Omental fat pad (tissue), 4 donors: ENCODE data around the gene CRHBP. TPM values are rescaled to one million over a fixed set of nuclear protein-coding genes. Genes with fewer than 3 reads are reported as not detected.

ENCODE experiments used
- ATAC-seq: fragments of 150-250 bp; one replicate; pipeline ENCODE4 v1.9.1; 2016; ENCODE audit warnings: mild to moderate bottlenecking, moderate library complexity; ENCODE audit not compliant: low FRiP score
- DNase-seq: peaks from one replicate; pipeline ENCODE4 v3.0.0-alpha.2; 2019; ENCODE audit warnings: low spot score
- total RNA-seq, 4 donors: library from RNA; depleted of rRNA; stranded (reverse); fragments of >200 nt; gene quantifications; one replicate each; pipeline ENCODE4 v1.1.0, GENCODE V29; 2016
- TF ChIP-seq, protein P1 (sequence below), 3 donors: fragments of 450-650 bp; IDR thresholded peaks; one replicate each; pipeline ENCODE4 v1.5.1; 2016 to 2017; ENCODE audit warnings: antibody characterized with exemption in 3 of 3, mild to moderate bottlenecking in 3 of 3, moderate library complexity in 2 of 3

Gene CRHBP
- total RNA-seq, 4 donors from 2014 or later, result 4.3 to 47.6 (median 10.7) TPM

DNA sequence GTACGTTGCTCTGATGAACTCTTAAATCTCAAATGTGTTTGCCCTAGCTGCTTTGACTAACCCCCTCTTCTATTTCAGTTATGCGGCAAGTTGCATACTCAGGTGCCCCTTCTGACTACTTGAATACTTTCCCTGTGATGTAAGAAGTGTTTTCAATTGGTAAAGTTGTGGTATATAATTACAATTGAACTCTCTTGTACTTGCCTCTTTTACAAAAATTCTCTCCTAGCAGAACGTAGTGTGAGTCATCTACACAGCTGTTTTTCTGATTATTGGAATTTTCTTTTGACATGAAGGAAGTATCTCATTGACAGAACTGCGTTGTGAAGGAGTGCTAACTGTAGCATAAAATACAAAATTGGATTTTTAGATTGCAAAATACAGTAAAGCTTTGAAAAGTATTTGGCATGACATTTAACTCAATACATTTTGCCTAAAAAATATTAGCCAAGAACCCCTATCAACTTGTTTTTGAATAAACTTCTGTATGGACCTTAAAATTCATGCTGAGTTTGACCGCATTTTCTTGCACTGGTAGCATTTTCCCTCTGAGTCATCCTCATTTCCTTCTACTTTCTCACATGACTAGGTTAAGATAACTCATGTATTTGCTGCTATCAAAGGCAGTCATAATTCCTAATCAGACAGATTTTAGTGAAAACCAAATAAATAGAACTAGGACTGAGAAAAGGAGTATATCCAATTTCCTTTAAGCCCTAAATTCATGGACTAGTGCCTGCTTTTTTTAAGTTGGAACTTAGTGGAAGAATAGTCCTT, 6.3 kb downstream of the CRHBP start:
- TF ChIP-seq, protein P1, sequence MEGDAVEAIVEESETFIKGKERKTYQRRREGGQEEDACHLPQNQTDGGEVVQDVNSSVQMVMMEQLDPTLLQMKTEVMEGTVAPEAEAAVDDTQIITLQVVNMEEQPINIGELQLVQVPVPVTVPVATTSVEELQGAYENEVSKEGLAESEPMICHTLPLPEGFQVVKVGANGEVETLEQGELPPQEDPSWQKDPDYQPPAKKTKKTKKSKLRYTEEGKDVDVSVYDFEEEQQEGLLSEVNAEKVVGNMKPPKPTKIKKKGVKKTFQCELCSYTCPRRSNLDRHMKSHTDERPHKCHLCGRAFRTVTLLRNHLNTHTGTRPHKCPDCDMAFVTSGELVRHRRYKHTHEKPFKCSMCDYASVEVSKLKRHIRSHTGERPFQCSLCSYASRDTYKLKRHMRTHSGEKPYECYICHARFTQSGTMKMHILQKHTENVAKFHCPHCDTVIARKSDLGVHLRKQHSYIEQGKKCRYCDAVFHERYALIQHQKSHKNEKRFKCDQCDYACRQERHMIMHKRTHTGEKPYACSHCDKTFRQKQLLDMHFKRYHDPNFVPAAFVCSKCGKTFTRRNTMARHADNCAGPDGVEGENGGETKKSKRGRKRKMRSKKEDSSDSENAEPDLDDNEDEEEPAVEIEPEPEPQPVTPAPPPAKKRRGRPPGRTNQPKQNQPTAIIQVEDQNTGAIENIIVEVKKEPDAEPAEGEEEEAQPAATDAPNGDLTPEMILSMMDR (IDR thresholded peaks at IDR 0.05), result no peak
- DNase-seq (no peak), ATAC-seq (no peak)

DNA sequence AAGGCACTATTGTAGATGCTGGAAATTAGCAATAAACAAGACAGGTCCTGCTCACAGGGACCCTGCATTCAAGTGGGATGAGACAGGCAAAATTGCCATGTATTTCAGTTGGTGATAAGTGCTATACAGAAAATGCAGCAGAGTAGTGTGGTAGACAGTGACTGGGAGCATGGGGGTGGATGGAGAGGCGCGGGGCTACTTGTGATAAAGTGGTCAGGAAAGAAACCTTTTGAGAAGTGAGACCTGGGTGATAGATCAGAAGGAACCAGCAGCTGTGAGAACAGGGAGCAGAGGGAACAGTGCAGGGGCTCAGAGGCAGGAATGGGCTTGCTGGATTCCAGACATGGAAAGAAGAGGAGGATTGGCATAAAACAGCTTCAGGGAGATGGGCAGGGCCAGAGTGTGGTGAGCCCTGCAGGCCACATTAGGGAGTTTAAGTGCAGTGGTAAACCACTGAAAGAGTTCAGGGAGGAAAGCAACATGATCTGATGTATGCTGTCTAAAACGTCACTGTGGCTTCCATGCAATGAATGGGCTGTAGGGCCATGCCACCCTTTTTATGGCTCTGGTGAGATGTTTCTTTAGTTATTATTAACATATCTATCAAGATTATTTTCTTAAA, 7.3 kb downstream of the CRHBP start:
- DNase-seq (no peak), ATAC-seq (no peak)
- TF ChIP-seq, protein P1 (IDR thresholded peaks at IDR 0.05), result no peak

DNA sequence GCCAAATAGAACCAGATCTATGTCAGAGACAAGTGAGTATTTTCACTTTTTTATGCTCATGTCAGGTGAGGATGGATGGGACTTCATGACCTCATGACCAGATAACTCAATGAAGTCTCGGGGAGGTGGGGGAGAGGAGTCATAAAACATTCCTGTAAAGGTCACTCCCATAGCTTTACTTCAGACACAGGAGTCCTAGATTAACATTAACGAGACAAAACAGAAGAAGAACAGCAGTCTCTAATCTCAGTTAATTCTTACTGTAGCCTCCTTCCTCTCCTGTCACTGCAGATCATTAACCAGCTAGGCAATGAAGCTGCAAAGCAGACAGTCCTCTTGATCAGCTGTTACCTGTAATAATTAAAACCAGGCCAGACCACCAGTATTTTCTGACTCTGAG, 11.2 kb downstream of the CRHBP start:
- DNase-seq (no peak), ATAC-seq (no peak)
- TF ChIP-seq, protein P1 (IDR thresholded peaks at IDR 0.05), result no peak

DNA sequence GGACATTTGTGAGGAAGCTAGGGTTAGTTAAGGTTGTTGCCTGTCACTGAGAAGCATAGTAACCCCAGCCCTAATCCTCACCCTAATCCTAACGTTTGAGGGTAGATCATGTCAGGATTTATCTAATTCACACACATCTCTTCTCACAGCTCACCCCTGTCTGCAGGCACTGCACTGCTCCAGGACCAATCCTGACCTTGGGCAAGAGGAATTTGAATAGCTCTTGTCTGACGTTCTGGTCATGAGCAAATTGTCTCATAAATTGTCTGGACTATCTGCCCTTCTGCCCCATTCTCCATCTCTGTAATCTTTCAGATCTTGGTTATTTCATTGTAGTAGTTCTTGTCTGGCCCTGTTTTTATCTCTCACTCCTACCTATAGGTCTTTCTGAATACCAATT, 18.7 kb downstream of the CRHBP start:
- TF ChIP-seq, protein P1 (IDR thresholded peaks at IDR 0.05), result no peak
- DNase-seq (no peak), ATAC-seq (no peak)

DNA sequence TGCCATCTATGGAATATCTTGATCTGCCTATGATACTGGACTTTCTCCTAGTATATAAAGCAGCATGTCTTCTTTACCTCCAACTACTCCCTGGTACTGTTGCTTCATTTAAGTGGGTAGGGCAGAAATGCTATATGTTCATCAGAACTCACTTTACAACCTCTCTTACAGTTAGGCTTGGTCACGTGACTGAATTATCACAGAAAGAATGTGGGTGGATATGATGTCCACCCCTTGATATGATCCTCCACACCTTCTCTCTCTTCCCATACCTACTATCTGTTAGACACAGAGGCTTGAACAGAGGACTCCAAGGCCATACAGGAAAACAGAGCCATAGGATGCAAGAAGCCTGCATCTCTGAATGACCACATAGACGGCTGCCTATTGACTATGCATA, 19.8 kb downstream of the CRHBP start:
- ATAC-seq (no peak), DNase-seq (no peak)
- TF ChIP-seq, protein P1 (IDR thresholded peaks at IDR 0.05), result no peak

DNA sequence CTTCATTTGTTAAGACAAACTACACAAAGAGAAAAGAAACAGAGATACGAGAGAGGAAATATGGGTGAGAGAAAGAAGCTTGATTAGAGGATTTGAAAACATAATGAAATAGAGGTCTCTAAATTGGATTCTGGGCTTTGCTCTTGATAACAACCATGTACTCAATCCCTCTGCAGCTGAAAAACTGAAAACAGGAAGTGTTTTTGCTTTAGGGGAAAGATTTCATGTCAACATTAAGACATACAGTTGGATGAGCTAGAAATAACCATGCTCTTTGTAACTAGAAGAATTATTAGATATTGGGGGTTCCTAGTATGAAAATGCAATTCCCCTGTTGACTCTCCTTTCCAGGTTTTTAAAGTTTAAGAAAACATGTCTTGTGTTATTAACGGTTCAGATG, 21.9 kb downstream of the CRHBP start:
- TF ChIP-seq, protein P1 (IDR thresholded peaks at IDR 0.05), result no peak
- DNase-seq (no peak), ATAC-seq (no peak)

DNA sequence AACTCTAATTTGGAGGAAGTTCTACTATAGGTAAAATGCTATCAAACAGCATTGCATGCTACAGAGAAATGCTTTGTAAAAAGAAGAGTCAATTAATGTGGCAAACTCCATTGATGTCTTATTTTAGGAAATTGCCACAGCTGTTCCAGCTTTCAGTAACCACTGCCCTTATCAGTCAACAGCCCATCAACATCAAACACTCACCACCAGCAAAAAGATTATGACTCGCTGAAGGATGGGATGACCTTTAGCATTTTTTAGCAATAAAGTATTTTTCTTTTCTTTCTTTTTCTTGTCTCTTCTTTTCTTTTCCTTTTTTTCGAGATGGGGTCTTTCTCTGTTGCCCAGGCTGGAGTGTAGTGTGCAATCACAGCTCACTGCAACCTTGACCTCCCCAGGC, 26.0 kb downstream of the CRHBP start:
- DNase-seq (no peak), ATAC-seq (no peak)
- TF ChIP-seq, protein P1 (IDR thresholded peaks at IDR 0.05), result no peak
